WTC11 (cell line): ENCODE results near the gene RAB11FIP3.

Experiments
- MYBL2 ChIP-seq: sonication (generic); formaldehyde crosslinking; IDR thresholded peaks from 2 replicates; pipeline ENCODE4 v1.8.1; 2023; ENCODE audit warnings: mild to moderate bottlenecking, moderate library complexity, missing genetic modification reagents
- TF ChIP-seq, protein P1 (sequence below): fragments of 200-600 bp; IDR thresholded peaks from 2 replicates; pipeline ENCODE4 v1.8.0; 2022; ENCODE audit warnings: antibody characterized with exemption
- TF ChIP-seq, protein P2 (sequence below): sonication (generic); formaldehyde crosslinking; IDR thresholded peaks from 2 replicates; pipeline ENCODE4 v1.8.1; 2023; ENCODE audit warnings: mild to moderate bottlenecking, missing genetic modification reagents, moderate library complexity
- TF ChIP-seq, protein P3 (sequence below): fragments of 250-450 bp; sonication (Bioruptor Pico); IDR thresholded peaks from 2 replicates; pipeline ENCODE4 v1.9.0; 2021; ENCODE audit warnings: moderate library complexity, mild to moderate bottlenecking, inconsistent platforms, borderline replicate concordance

DNA sequence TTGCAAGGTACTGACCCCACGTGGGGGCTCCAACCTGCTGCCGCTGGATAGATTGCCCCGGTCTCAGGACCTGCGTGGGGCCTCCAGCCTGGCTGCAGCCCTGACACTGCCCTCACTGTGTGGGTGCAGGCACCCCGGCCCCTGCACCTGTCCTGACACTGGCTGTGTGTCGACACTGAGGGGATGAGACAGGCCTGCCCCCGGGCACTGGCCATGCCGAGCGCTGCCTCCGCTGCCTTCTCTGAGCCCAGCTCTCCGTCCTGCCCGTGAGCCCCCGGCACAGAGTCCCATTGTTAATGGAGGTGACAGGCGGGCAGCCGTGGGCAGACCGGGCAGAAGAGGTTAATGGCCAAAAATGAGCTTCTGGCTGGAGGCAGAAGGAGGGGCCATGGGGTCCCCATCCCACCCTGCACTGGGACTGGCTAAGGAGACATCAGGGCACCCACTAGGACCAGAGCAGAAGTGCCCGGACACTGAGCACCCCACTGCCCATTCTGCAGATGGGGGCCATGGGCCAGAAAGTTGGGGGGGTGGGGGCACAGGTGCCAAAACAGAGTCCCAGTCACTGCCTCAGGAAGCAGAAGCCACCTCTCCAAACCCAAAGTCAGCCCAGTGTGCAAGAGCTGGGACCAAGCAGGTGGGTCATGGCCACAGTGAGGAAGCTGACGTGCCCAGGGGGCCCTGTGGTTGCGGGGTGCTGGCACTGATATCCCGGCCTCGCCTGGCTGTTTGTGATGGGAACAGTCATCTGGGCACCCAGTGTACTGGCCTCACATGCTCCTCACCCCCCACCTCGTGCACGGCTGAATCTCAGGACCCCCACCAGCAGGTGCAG is 132.2 kb downstream of the RAB11FIP3 start:
- no peak for TF ChIP-seq MYBL2
- TF ChIP-seq, protein P1, sequence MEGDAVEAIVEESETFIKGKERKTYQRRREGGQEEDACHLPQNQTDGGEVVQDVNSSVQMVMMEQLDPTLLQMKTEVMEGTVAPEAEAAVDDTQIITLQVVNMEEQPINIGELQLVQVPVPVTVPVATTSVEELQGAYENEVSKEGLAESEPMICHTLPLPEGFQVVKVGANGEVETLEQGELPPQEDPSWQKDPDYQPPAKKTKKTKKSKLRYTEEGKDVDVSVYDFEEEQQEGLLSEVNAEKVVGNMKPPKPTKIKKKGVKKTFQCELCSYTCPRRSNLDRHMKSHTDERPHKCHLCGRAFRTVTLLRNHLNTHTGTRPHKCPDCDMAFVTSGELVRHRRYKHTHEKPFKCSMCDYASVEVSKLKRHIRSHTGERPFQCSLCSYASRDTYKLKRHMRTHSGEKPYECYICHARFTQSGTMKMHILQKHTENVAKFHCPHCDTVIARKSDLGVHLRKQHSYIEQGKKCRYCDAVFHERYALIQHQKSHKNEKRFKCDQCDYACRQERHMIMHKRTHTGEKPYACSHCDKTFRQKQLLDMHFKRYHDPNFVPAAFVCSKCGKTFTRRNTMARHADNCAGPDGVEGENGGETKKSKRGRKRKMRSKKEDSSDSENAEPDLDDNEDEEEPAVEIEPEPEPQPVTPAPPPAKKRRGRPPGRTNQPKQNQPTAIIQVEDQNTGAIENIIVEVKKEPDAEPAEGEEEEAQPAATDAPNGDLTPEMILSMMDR, result no peak
- TF ChIP-seq, protein P2, sequence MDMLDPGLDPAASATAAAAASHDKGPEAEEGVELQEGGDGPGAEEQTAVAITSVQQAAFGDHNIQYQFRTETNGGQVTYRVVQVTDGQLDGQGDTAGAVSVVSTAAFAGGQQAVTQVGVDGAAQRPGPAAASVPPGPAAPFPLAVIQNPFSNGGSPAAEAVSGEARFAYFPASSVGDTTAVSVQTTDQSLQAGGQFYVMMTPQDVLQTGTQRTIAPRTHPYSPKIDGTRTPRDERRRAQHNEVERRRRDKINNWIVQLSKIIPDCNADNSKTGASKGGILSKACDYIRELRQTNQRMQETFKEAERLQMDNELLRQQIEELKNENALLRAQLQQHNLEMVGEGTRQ (CRISPR knock-in tag), result no peak
- TF ChIP-seq, protein P3, sequence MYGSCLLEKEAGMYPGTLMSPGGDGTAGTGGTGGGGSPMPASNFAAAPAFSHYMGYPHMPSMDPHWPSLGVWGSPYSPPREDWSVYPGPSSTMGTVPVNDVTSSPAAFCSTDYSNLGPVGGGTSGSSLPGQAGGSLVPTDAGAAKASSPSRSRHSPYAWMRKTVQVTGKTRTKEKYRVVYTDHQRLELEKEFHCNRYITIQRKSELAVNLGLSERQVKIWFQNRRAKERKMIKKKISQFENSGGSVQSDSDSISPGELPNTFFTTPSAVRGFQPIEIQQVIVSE, result no peak
